ENCODE data around the gene WDR37. TPM values are rescaled to one million over a fixed set of nuclear protein-coding genes. Genes with fewer than 3 reads are reported as not detected.

Gene WDR37
- total and polyA plus RNA-seq, 4 donors: 6.6 to 23.5 (median 13.6) TPM

DNA sequence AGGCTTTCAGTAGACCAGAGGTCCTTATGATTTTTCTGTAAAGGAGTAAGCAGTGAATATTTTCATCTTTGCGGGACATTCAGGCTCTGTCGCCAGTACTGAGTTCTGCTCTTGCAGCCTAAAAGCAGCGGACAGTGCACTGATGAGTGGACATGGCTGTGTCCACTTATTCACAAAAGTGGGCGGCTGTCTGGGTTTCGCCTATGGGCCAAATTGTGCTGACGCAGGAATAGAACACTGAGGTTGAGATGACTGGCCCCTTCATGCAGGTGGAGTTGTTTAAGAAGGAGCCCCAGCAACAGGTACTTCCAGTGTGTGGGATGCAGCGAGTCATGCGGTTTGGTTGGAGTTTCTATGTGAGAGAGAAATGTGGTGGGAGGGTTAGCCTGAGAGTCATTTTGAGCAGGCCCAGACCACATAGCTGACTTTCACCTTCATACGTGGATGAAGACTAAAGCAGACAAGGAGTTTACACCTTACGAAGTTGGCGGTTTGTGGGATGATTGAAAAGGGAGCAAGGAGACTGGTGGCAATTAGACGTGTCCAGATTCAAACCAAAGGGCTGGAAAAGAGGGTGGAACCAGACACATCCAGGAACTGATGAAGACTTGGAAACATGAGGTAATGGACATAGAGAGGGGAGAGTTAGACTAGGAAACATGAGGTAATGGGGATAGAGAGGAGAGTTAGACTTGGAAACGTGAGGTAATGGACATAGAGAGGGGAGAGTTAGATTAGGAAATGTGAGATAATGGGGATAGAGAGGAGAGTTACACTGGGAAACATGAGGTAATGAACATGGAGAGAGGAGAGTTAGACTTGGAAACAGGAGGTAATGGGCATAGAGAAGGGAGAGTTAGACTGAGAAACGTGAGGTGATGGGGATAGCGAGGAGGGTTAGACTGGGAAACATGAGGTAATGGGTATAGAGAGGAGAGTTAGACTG is 38.2 kb downstream of the WDR37 start:
- TF ChIP-seq, protein P1, sequence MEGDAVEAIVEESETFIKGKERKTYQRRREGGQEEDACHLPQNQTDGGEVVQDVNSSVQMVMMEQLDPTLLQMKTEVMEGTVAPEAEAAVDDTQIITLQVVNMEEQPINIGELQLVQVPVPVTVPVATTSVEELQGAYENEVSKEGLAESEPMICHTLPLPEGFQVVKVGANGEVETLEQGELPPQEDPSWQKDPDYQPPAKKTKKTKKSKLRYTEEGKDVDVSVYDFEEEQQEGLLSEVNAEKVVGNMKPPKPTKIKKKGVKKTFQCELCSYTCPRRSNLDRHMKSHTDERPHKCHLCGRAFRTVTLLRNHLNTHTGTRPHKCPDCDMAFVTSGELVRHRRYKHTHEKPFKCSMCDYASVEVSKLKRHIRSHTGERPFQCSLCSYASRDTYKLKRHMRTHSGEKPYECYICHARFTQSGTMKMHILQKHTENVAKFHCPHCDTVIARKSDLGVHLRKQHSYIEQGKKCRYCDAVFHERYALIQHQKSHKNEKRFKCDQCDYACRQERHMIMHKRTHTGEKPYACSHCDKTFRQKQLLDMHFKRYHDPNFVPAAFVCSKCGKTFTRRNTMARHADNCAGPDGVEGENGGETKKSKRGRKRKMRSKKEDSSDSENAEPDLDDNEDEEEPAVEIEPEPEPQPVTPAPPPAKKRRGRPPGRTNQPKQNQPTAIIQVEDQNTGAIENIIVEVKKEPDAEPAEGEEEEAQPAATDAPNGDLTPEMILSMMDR (IDR thresholded peaks at IDR 0.05; ENCODE audit: control extremely low read depth, extremely low read depth): no peak
- ATAC-seq (ENCODE audit: insufficient read depth, low FRiP score) (no peak), DNase-seq (no peak)
- WGBS, 2 donors: 94 to 97% methylated on average over 15 of the region's 15 CpGs
- H3K27me3 ChIP-seq (ENCODE audit: control insufficient read depth in 3 of 3, insufficient read depth in 3 of 3, low read length in 2 of 3): no peaks in the 10 kb centered on the region
- no peak overlapping the region for H3K27ac ChIP-seq (ENCODE audit: low read depth in 1 of 2, low read length in 1 of 2)
- H3K36me3 ChIP-seq (ENCODE audit: control insufficient read depth in 4 of 4, insufficient read depth in 4 of 4, low read length in 4 of 4): peaks cover 3 to 58% (median 23%) of the 10 kb centered on the region in 4 donors
- no peaks in the 10 kb centered on the region for H3K4me1 ChIP-seq (ENCODE audit: control insufficient read depth in 5 of 5, insufficient read depth in 5 of 5, low read length in 5 of 5)
- H3K9me3 ChIP-seq (ENCODE audit: control insufficient read depth in 4 of 4, insufficient read depth in 3 of 4, low read length in 3 of 4): no peaks in the 10 kb centered on the region
- no peak overlapping the region for H3K9ac ChIP-seq (ENCODE audit: insufficient read depth in 1 of 2, low read length in 2 of 2)
- H3K4me3 ChIP-seq: no peak overlapping the region

DNA sequence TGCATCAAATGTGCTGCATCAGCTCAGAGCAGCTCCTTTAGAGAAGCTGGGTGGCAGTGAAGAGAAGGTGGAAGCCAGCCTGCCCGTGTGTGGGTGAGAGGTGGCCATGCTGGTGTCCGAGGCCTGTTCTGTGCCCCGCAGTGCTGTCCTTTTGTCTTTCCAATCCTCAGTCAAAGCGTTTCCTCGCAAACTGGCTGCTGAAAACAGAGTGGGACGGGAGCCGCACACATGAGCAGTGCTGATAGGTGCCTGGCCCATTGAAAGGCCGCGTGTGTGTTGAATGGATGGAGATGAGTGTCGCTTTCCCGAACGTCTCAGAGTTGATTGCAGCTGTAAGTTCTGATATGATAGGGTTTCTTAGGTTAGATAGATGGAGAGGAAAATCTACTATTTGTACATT is 39.3 kb downstream of the WDR37 start:
- Histone ChIP-seq H3K27ac (ENCODE audit: low read depth in 1 of 2, low read length in 1 of 2) (no peak overlapping the region), H3K36me3 (ENCODE audit: control insufficient read depth in 4 of 4, insufficient read depth in 4 of 4, low read length in 4 of 4) (peaks cover 2 to 51% (median 21%) of the 10 kb centered on the region in 4 donors), H3K9me3 (ENCODE audit: control insufficient read depth in 4 of 4, insufficient read depth in 3 of 4, low read length in 3 of 4) (no peaks in the 10 kb centered on the region), H3K4me1 (ENCODE audit: control insufficient read depth in 5 of 5, insufficient read depth in 5 of 5, low read length in 5 of 5) (no peaks in the 10 kb centered on the region), H3K9ac (ENCODE audit: insufficient read depth in 1 of 2, low read length in 2 of 2) (no peak overlapping the region), H3K4me3 (no peak overlapping the region), H3K27me3 (ENCODE audit: control insufficient read depth in 3 of 3, insufficient read depth in 3 of 3, low read length in 2 of 3) (no peaks in the 10 kb centered on the region)
- DNase-seq (no peak), ATAC-seq (ENCODE audit: insufficient read depth, low FRiP score) (no peak)
- WGBS, 2 donors: 91 to 96% methylated on average over 12 of the region's 12 CpGs
- TF ChIP-seq, protein P1 (IDR thresholded peaks at IDR 0.05; ENCODE audit: control extremely low read depth, extremely low read depth): no peak

DNA sequence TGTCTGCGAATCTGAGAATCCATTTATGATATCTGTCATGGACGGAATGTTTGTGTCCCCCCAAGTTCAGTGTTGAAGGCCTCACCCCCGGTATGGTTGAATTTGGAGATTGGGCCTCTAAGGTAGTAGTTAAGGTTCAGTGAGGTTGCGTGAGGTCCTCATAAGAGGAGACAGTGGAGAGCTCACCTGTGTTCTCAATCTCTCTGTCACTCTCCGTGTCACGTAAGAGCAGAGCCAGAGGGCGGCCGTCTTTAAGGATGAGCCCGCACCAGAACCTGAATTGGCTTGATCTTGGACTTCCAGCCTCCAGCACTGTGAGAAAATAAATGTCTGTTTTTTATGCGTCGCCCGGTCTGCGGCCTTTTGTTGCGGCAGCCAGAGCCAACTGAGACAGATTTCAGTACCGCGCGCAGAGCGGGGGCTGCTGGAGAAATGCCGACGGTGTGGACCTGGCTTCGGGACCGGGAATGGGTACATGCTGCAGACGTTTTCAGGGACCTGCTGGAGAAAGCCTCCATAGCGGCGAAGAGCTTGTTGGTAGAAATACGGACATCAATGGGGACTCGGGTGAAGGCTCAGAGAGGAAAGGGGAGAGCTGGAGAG is 40.2 kb downstream of the WDR37 start:
- WGBS, 2 donors: 95 to 99% methylated on average over 27 of the region's 27 CpGs
- no peaks in the 10 kb centered on the region for H3K4me1 ChIP-seq (ENCODE audit: control insufficient read depth in 5 of 5, insufficient read depth in 5 of 5, low read length in 5 of 5)
- ATAC-seq (ENCODE audit: insufficient read depth, low FRiP score) (no peak), DNase-seq (no peak)
- H3K27ac ChIP-seq (ENCODE audit: low read depth in 1 of 2, low read length in 1 of 2): no peak overlapping the region
- no peak overlapping the region for H3K4me3 ChIP-seq
- TF ChIP-seq, protein P1 (IDR thresholded peaks at IDR 0.05; ENCODE audit: control extremely low read depth, extremely low read depth): no peak
- no peaks in the 10 kb centered on the region for H3K27me3 ChIP-seq (ENCODE audit: control insufficient read depth in 3 of 3, insufficient read depth in 3 of 3, low read length in 2 of 3)
- no peaks in the 10 kb centered on the region for H3K9me3 ChIP-seq (ENCODE audit: control insufficient read depth in 4 of 4, insufficient read depth in 3 of 4, low read length in 3 of 4)
- peaks cover 6 to 54% (median 17%) of the 10 kb centered on the region in 4 donors for H3K36me3 ChIP-seq (ENCODE audit: control insufficient read depth in 4 of 4, insufficient read depth in 4 of 4, low read length in 4 of 4)
- H3K9ac ChIP-seq (ENCODE audit: insufficient read depth in 1 of 2, low read length in 2 of 2): no peak overlapping the region

Data from lung (tissue), 12 donors.